Naive thymus-derived CD4-positive, alpha-beta T cell (primary cell): ENCODE data around the gene MFN2. TPM values are rescaled to one million over a fixed set of nuclear protein-coding genes. Genes with fewer than 3 reads are reported as not detected.

ENCODE experiments used
- ATAC-seq: fragments of 150-1000 bp; cut with Tn5 transposase; 2 replicates; pipeline ENCODE4 v1.10.0; 2021; ENCODE audit warnings: mild to moderate bottlenecking, moderate library complexity
- CTCF ChIA-PET: fragments of 350-600 bp; sonication (Branson Sonifier 250); formaldehyde crosslinking; loops from one replicate; lab custom pipeline; 2021; ENCODE audit warnings: antibody characterized with exemption; lab: Charles Lee
- POLR2A ChIA-PET: fragments of 350-600 bp; sonication (Branson Sonifier 250); formaldehyde crosslinking; loops from one replicate; lab custom pipeline; 2021; ENCODE audit warnings: antibody characterized with exemption, inconsistent platforms; lab: Charles Lee
- DNase-seq, 9 donors: peaks; one replicate each; pipeline versions ENCODE4 v3.0.0 to v3.0.0-alpha.2; 2020 to 2022; ENCODE audit warnings: mixed read lengths in 1 of 9
- H3K27ac ChIP-seq: one replicate; pipeline ENCODE4 v1.7.0; 2013; ENCODE audit warnings: mild to moderate bottlenecking, low read depth, low read length, moderate library complexity
- H3K27me3 ChIP-seq, 2 donors: one replicate each; pipeline ENCODE4 v1.7.0; 2013; ENCODE audit warnings: low read length in 2 of 2, mild to moderate bottlenecking in 2 of 2, moderate library complexity in 2 of 2; ENCODE audit not compliant: control insufficient read depth in 2 of 2, insufficient read depth in 2 of 2
- H3K36me3 ChIP-seq, 3 experiments: 1 replicate in 2 of 3; 2 replicates in 1 of 3; pipeline ENCODE4 v1.7.0; 2013; ENCODE audit warnings: low read length in 3 of 3, mild to moderate bottlenecking in 3 of 3, moderate library complexity in 1 of 3; ENCODE audit not compliant: insufficient read depth in 3 of 3, control insufficient read depth in 2 of 3
- H3K4me1 ChIP-seq, 2 donors: one replicate each; pipeline ENCODE4 v1.7.0; 2013; ENCODE audit warnings: low read length in 2 of 2, mild to moderate bottlenecking in 2 of 2, moderate library complexity in 1 of 2; ENCODE audit not compliant: control insufficient read depth in 2 of 2, insufficient read depth in 2 of 2
- H3K4me3 ChIP-seq: 2 replicates; pipeline ENCODE4 v1.7.0; 2013; ENCODE audit warnings: mild to moderate bottlenecking, low read length
- H3K9me3 ChIP-seq, 3 experiments: 1 replicate in 2 of 3; 2 replicates in 1 of 3; pipeline ENCODE4 v1.7.0; 2013; ENCODE audit warnings: low read length in 3 of 3; ENCODE audit not compliant: control insufficient read depth in 2 of 3
- H3K27ac Mint-ChIP-seq, 9 donors: one replicate each; pipeline ENCODE4 v1.8.0; 2020 to 2022; ENCODE audit warnings: mixed read lengths in 9 of 9, mild to moderate bottlenecking in 8 of 9, moderate library complexity in 5 of 9, inconsistent platforms in 2 of 9
- H3K27me3 Mint-ChIP-seq, 5 donors: one replicate each; pipeline ENCODE4 v1.8.0; 2021 to 2022; ENCODE audit warnings: mixed read lengths in 5 of 5, mild to moderate bottlenecking in 1 of 5
- H3K36me3 Mint-ChIP-seq, 5 donors: one replicate each; pipeline ENCODE4 v1.8.0; 2020 to 2022; ENCODE audit warnings: mixed read lengths in 5 of 5, mild to moderate bottlenecking in 3 of 5, inconsistent platforms in 1 of 5
- H3K4me1 Mint-ChIP-seq, 7 donors: one replicate each; pipeline ENCODE4 v1.8.0; 2020 to 2022; ENCODE audit warnings: mixed read lengths in 7 of 7, mild to moderate bottlenecking in 3 of 7, inconsistent platforms in 1 of 7
- H3K4me3 Mint-ChIP-seq, 10 donors: one replicate each; pipeline ENCODE4 v1.8.0; 2020 to 2022; ENCODE audit warnings: mild to moderate bottlenecking in 10 of 10, mixed read lengths in 10 of 10, moderate library complexity in 6 of 10, inconsistent platforms in 2 of 10
- H3K9me3 Mint-ChIP-seq, 11 donors: one replicate each; pipeline ENCODE4 v1.8.0; 2020 to 2022; ENCODE audit warnings: mixed read lengths in 11 of 11, mild to moderate bottlenecking in 4 of 11, inconsistent platforms in 1 of 11, moderate library complexity in 1 of 11
- intact Hi-C, 2 donors: fragments of 100-400 bp; cut with micrococcal nuclease; formaldehyde crosslinking; loops; one replicate each; pipeline ENCODE4 v1.15.1; 2023
- polyA plus RNA-seq, 2 donors: library from polyadenylated mRNA; unstranded; fragments of 300-500 nt; fragmentation: Illumina TruSeq; gene quantifications; one replicate each; pipeline ENCODE4 v1.2.3, GENCODE V29; 2021
- total RNA-seq, 6 experiments: library from RNA in 5 of 6; stranded (reverse) in 5 of 6; gene quantifications; 1 replicate in 5 of 6; 2 replicates in 1 of 6; pipeline ENCODE4 v1.2.3 and lab custom pipeline; 2021 to 2026

MFN2 gene
- total RNA-seq (10 to 100 TPM; 40.2 to 58.6 (median 44.8) TPM), polyA plus RNA-seq (10 to 100 TPM; 29.5 to 42.8 TPM), total RNA-seq (lab: John Stamatoyannopoulos, UW) (68.8 reads per million, percentile 78 among the genes with 10 or more reads in this experiment)

- no peaks in the 10 kb centered on the region for H3K9me3 Mint-ChIP-seq
- peak within 1 kb of the TSS; percentile 86 to 99 (median 92) for H3K4me3 Mint-ChIP-seq
- peaks cover 0 to 18% (median 8%) of the 10 kb centered on the region in 5 donors for H3K36me3 Mint-ChIP-seq
- CTCF ChIA-PET = interaction anchor here (0.5 kb wide), 2 partner anchors 12 to 49 kb away, joined by 3 to 6 read pairs; no protein-coding TSS in a partner anchor
- H3K27me3 Mint-ChIP-seq = no peaks in the 10 kb centered on the region
- peaks cover 0 to 38% (median 0%) of the 10 kb centered on the region in 3 experiments for H3K36me3 ChIP-seq
- H3K27me3 ChIP-seq = no peaks in the 10 kb centered on the region
- peak within 1 kb of the TSS; percentile 98 for H3K27ac ChIP-seq
- H3K27ac Mint-ChIP-seq = peak within 1 kb of the TSS; percentile 85 to 98 (median 94)
- no peaks in the 10 kb centered on the region for H3K9me3 ChIP-seq
- POLR2A ChIA-PET = interaction anchor here (0.5 to 4.9 kb wide), 12 partner anchors 9 to 1719 kb away, joined by 3 to 83 read pairs (median 4); partner anchors contain the start of genes CLCN6, MIIP and MTHFR
- peaks cover 9 to 22% of the 10 kb centered on the region in 2 donors for H3K4me1 ChIP-seq
- peak within 1 kb of the TSS; percentile 88 for H3K4me3 ChIP-seq
- intact Hi-C loops = loop anchor here (1.0 to 2.0 kb wide), 8 partner anchors 39 to 177 kb away; partner anchors contain the start of genes KIAA2013 (in 2 of the 2), MIIP (in 2 of the 2), PLOD1 (in 2 of the 2) and CLCN6 (in 1 of the 2)
- peak; percentile 94 for ATAC-seq
- DNase-seq = peak; percentile 89 to 97 (median 94)
- peaks cover 33 to 46% (median 41%) of the 10 kb centered on the region in 7 donors for H3K4me1 Mint-ChIP-seq
These were observed at the start of gene MFN2 for GRCh38 chr1:11979851-11980675. TSS of gene MFN2 (plus strand) at chr1:11980444. CDS start at chr1:11989169, 8,725 bp downstream.

GRCh38 chr1:11930571-11931445 is 49.4 kb upstream of the MFN2 start:
- no peak for ATAC-seq
- ChIA-PET POLR2A (interaction anchor here (0.6 to 3.0 kb wide), 2 partner anchors 22 to 23 kb away, joined by 3 to 18 read pairs; no protein-coding TSS in a partner anchor), CTCF (interaction anchor here (0.7 kb wide), 2 partner anchors 49 to 692 kb away, joined by 5 to 6 read pairs; partner anchors contain the start of gene MFN2)
- no peaks in the 10 kb centered on the region for H3K27me3 ChIP-seq
- H3K4me1 ChIP-seq = peaks cover 3 to 10% of the 10 kb centered on the region in 2 donors
- Mint-ChIP-seq H3K4me1 (peaks cover 0 to 23% (median 5%) of the 10 kb centered on the region in 7 donors), H3K9me3 (peaks cover 0 to 2% (median 0%) of the 10 kb centered on the region in 11 donors), H3K27ac (peak overlapping the region in 1 of 9 donors; percentile 51), H3K27me3 (no peaks in the 10 kb centered on the region), H3K36me3 (peaks cover 0 to 2% (median 0%) of the 10 kb centered on the region in 5 donors), H3K4me3 (peak overlapping the region in 1 of 10 donors; percentile 21)
- H3K4me3 ChIP-seq = no peak overlapping the region
- no peaks in the 10 kb centered on the region for H3K9me3 ChIP-seq
- no peak overlapping the region for H3K27ac ChIP-seq
- H3K36me3 ChIP-seq = no peaks in the 10 kb centered on the region
- DNase-seq = no peak
- intact Hi-C loops = no loop called here

GRCh38 chr1:11931845-11932244 is 48.4 kb upstream of the MFN2 start:
- Mint-ChIP-seq H3K9me3 (peaks cover 0 to 2% (median 0%) of the 10 kb centered on the region in 11 donors), H3K27ac (no peak overlapping the region), H3K27me3 (no peaks in the 10 kb centered on the region), H3K4me1 (peaks cover 0 to 17% (median 0%) of the 10 kb centered on the region in 7 donors), H3K4me3 (no peak overlapping the region), H3K36me3 (no peaks in the 10 kb centered on the region)
- intact Hi-C loops = no loop called here
- peaks cover 3 to 7% of the 10 kb centered on the region in 2 donors for H3K4me1 ChIP-seq
- H3K4me3 ChIP-seq = no peak overlapping the region
- DNase-seq = no peak
- CTCF ChIA-PET = no interaction called here
- H3K27ac ChIP-seq = no peak overlapping the region
- no peak for ATAC-seq
- no peaks in the 10 kb centered on the region for H3K36me3 ChIP-seq
- no peaks in the 10 kb centered on the region for H3K27me3 ChIP-seq
- POLR2A ChIA-PET = interaction anchor here (1.9 kb wide), 1 partner anchor 22 kb away, joined by 10 read pairs; no protein-coding TSS in a partner anchor
- H3K9me3 ChIP-seq = no peaks in the 10 kb centered on the region

GRCh38 chr1:11934302-11935056 is 45.8 kb upstream of the MFN2 start, which contains the start of gene PLOD1:
TSS of gene PLOD1 (plus strand) at chr1:11934717. CDS start at chr1:11934780, 63 bp downstream.
- H3K4me1 Mint-ChIP-seq = peaks cover 0 to 18% (median 0%) of the 10 kb centered on the region in 7 donors
- ChIA-PET POLR2A (interaction anchor here (1.0 to 2.4 kb wide), 4 partner anchors 8 to 26 kb away, joined by 4 to 17 read pairs (median 5); partner anchors contain the start of gene KIAA2013), CTCF (no interaction called here)
- H3K4me3 Mint-ChIP-seq = peak within 1 kb of the TSS; percentile 77 to 87 (median 82)
- peaks cover 0 to 2% (median 0%) of the 10 kb centered on the region in 11 donors for H3K9me3 Mint-ChIP-seq
- intact Hi-C loops = loop anchor here (1.0 to 2.0 kb wide), 6 partner anchors 8 to 85 kb away; partner anchors contain the start of genes KIAA2013 (in 2 of the 2), MFN2 (in 2 of the 2) and MIIP (in 2 of the 2)
- no peaks in the 10 kb centered on the region for H3K27me3 Mint-ChIP-seq
- peak; percentile 100 for ATAC-seq
- H3K27ac Mint-ChIP-seq = peak within 1 kb of the TSS in 4 of 9 donors; percentile 45 to 59 (median 52)
- peaks cover 3 to 7% of the 10 kb centered on the region in 2 donors for H3K4me1 ChIP-seq
- H3K36me3 ChIP-seq = no peaks in the 10 kb centered on the region
- H3K4me3 ChIP-seq = peak within 1 kb of the TSS; percentile 68
- no peaks in the 10 kb centered on the region for H3K36me3 Mint-ChIP-seq
- peak within 1 kb of the TSS; percentile 54 for H3K27ac ChIP-seq
- peak; percentile 50 to 83 (median 67) for DNase-seq
- H3K27me3 ChIP-seq = no peaks in the 10 kb centered on the region
- H3K9me3 ChIP-seq = no peaks in the 10 kb centered on the region

GRCh38 chr1:11935057-11935412 is 45.2 kb upstream of the MFN2 start:
- intact Hi-C loops = loop anchor here in 1 of 2 donors (2.0 kb wide), 1 partner anchor 46 kb away; the partner anchor contains the start of gene MFN2
- Histone ChIP-seq H3K4me3 (peak overlapping the region; percentile 68), H3K27me3 (no peaks in the 10 kb centered on the region), H3K36me3 (no peaks in the 10 kb centered on the region), H3K27ac (peak overlapping the region; percentile 54), H3K9me3 (no peaks in the 10 kb centered on the region), H3K4me1 (peaks cover 3 to 7% of the 10 kb centered on the region in 2 donors)
- ChIA-PET POLR2A (interaction anchor here (1.2 to 2.4 kb wide), 3 partner anchors 8 to 27 kb away, joined by 4 to 17 read pairs (median 4); partner anchors contain the start of gene KIAA2013), CTCF (no interaction called here)
- Mint-ChIP-seq H3K4me3 (peak overlapping the region; percentile 71 to 86 (median 82)), H3K36me3 (no peaks in the 10 kb centered on the region), H3K9me3 (peaks cover 0 to 2% (median 0%) of the 10 kb centered on the region in 11 donors), H3K4me1 (peaks cover 0 to 18% (median 0%) of the 10 kb centered on the region in 7 donors), H3K27ac (peak overlapping the region in 3 of 9 donors; percentile 45 to 59 (median 49)), H3K27me3 (no peaks in the 10 kb centered on the region)
- no peak for DNase-seq
- no peak for ATAC-seq
